Upper lobe of left lung (tissue), 6 donors: ENCODE results near the gene PTPRG. TPM values are rescaled to one million over a fixed set of nuclear protein-coding genes. Genes with fewer than 3 reads are reported as not detected.

ENCODE experiments used
- ATAC-seq, 2 donors: fragments of 200-7000 bp; cut with Tn5 transposase; one replicate each; pipeline ENCODE4 v1.9.1; 2022; ENCODE audit warnings: mild to moderate bottlenecking in 2 of 2, moderate library complexity in 2 of 2; ENCODE audit not compliant: low FRiP score in 2 of 2
- DNase-seq, 2 donors: peaks; one replicate each; pipeline ENCODE4 v3.0.0-alpha.2; 2019 to 2020
- H3K27ac ChIP-seq, 4 donors: fragments of 200-600 bp; sonication (generic); one replicate each; pipeline ENCODE4 v1.5.1; 2016 to 2019
- H3K27me3 ChIP-seq, 4 donors: fragments of 200-600 bp; sonication (generic); one replicate each; pipeline ENCODE4 v1.5.1; 2017 to 2019
- H3K36me3 ChIP-seq, 4 donors: fragments of 200-600 bp; sonication (generic); one replicate each; pipeline ENCODE4 v1.5.1; 2016 to 2019
- H3K4me1 ChIP-seq, 4 donors: fragments of 200-600 bp; sonication (generic); one replicate each; pipeline ENCODE4 v1.5.1; 2018 to 2019
- H3K4me3 ChIP-seq, 4 donors: fragments of 200-600 bp; sonication (generic); one replicate each; pipeline ENCODE4 v1.5.1; 2017 to 2019; ENCODE audit warnings: mild to moderate bottlenecking in 2 of 4, moderate library complexity in 1 of 4
- H3K9me3 ChIP-seq, 4 donors: fragments of 200-600 bp; sonication (generic); one replicate each; pipeline ENCODE4 v1.5.1; 2018 to 2019
- EP300 ChIP-seq, 4 donors: sonication (generic); formaldehyde crosslinking; IDR thresholded peaks; one replicate each; pipeline ENCODE4 v1.5.1; 2017; ENCODE audit warnings: antibody characterized with exemption in 4 of 4, control low read depth in 2 of 4
- POLR2A ChIP-seq, 4 donors: fragments of 450-650 bp; IDR thresholded peaks; one replicate each; pipeline ENCODE4 v1.5.1; 2016 to 2017; ENCODE audit warnings: antibody characterized with exemption in 4 of 4, mild to moderate bottlenecking in 2 of 4
- POLR2AphosphoS5 ChIP-seq, 2 donors: sonication (generic); formaldehyde crosslinking; IDR thresholded peaks; one replicate each; pipeline ENCODE4 v1.5.1; 2017; ENCODE audit warnings: antibody characterized with exemption in 2 of 2
- WGBS, 2 donors: methylation state at CpG; one replicate each; pipeline ENCODE4 v1.1.5; 2017 to 2018; 5-methylcytosine and 5-hydroxymethylcytosine counted together
- total RNA-seq, 6 donors: library from RNA; depleted of rRNA in 4 of 6; stranded (reverse); fragments of >200 nt in 4 of 6; gene quantifications; one replicate each; pipeline versions ENCODE4 v1.1.0 to v1.2.1, GENCODE V29; 2016 to 2021
- TF ChIP-seq, protein P1 (sequence below), 6 experiments: fragments of 450-650 bp in 4 of 6; fragments of 200-600 bp in 2 of 6; sonication (generic) in 2 of 6; IDR thresholded peaks; one replicate each; pipeline ENCODE4 v1.5.1; 2016 to 2019; ENCODE audit warnings: antibody characterized with exemption in 6 of 6
- donor health status: DM: no; HTN: no; CAD: no; lungs with moderate emphysema.
- donor health status: DM: no; HTN: yes; CAD: no; lungs with severe emphysema.

PTPRG gene
- total RNA-seq, 6 donors from 2014 or later = 58.7 to 101 (median 68.8) TPM

DNA sequence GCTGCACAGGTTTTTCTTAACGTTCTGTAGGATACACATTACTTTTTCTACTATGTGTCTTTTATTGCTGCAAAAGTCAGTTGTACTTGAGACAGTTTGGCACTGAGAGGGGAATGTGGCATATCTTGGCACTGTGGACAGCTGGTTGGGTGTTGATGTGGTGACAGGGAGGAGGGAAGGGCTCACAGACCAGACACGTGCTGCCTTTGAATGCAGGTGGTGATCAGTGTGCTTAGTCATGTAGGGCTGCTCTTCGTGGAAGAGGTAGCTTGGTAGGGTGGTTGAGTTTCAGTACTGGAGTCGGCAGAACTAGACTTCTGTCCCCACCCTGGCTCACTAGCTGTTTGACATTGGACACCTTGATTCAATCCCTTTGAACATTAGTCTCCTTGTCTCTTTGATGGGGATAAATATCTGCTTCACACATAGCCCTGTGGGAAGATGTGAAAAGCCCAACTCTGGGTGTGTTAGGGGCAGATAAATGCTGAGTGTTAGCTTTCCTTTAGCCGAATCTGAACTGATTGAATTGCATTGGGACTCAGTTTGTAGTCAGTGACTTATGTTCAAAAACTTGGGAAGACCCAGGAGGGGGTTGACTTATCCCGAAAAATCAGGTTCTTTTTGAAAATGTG lies 108.4 kb downstream of the PTPRG start:
- Histone ChIP-seq H3K27me3 (no peaks in the 10 kb centered on the region), H3K4me3 (no peak overlapping the region), H3K36me3 (no peaks in the 10 kb centered on the region), H3K27ac (no peak overlapping the region), H3K9me3 (no peaks in the 10 kb centered on the region), H3K4me1 (peaks cover 0 to 15% (median 8%) of the 10 kb centered on the region in 4 donors)
- 65 to 75% methylated on average over 6 of the region's 6 CpGs for WGBS, 2 donors
- DNase-seq = no peak
- peak in 1 of 2 donors; percentile 43 for ATAC-seq
- TF ChIP-seq POLR2AphosphoS5 (IDR thresholded peaks at IDR 0.05) (no peak), EP300 (IDR thresholded peaks at IDR 0.05) (no peak), POLR2A (IDR thresholded peaks at IDR 0.05) (no peak)
- TF ChIP-seq, protein P1, sequence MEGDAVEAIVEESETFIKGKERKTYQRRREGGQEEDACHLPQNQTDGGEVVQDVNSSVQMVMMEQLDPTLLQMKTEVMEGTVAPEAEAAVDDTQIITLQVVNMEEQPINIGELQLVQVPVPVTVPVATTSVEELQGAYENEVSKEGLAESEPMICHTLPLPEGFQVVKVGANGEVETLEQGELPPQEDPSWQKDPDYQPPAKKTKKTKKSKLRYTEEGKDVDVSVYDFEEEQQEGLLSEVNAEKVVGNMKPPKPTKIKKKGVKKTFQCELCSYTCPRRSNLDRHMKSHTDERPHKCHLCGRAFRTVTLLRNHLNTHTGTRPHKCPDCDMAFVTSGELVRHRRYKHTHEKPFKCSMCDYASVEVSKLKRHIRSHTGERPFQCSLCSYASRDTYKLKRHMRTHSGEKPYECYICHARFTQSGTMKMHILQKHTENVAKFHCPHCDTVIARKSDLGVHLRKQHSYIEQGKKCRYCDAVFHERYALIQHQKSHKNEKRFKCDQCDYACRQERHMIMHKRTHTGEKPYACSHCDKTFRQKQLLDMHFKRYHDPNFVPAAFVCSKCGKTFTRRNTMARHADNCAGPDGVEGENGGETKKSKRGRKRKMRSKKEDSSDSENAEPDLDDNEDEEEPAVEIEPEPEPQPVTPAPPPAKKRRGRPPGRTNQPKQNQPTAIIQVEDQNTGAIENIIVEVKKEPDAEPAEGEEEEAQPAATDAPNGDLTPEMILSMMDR (IDR thresholded peaks at IDR 0.05) = no peak

- TF ChIP-seq, protein P1 (IDR thresholded peaks at IDR 0.05) = no peak
- no peak for TF ChIP-seq EP300 (IDR thresholded peaks at IDR 0.05)
- DNase-seq = no peak
- no peak overlapping the region for H3K27ac ChIP-seq
- no peaks in the 10 kb centered on the region for H3K9me3 ChIP-seq
- no peak overlapping the region for H3K4me3 ChIP-seq
- peaks cover 0 to 8% (median 7%) of the 10 kb centered on the region in 4 donors for H3K4me1 ChIP-seq
- 44 to 63% methylated on average over 3 of the region's 3 CpGs for WGBS, 2 donors
- no peaks in the 10 kb centered on the region for H3K36me3 ChIP-seq
- ATAC-seq = no peak
- no peaks in the 10 kb centered on the region for H3K27me3 ChIP-seq
Measured at GRCh38 chr3:61673651-61674050, 112.3 kb downstream of the PTPRG start.

GRCh38 chr3:61674596-61674995 lies 113.2 kb downstream of the PTPRG start:
- no peaks in the 10 kb centered on the region for H3K9me3 ChIP-seq
- no peak for ATAC-seq
- TF ChIP-seq EP300 (IDR thresholded peaks at IDR 0.05) (no peak), POLR2AphosphoS5 (IDR thresholded peaks at IDR 0.05) (no peak)
- TF ChIP-seq, protein P1 (IDR thresholded peaks at IDR 0.05) = no peak
- no peak overlapping the region for H3K27ac ChIP-seq
- WGBS, 2 donors = 63 to 67% methylated on average over 1 of the region's 1 CpG
- no peak overlapping the region for H3K4me3 ChIP-seq
- peaks cover 0 to 3% (median 1%) of the 10 kb centered on the region in 4 donors for H3K4me1 ChIP-seq
- H3K36me3 ChIP-seq = no peaks in the 10 kb centered on the region
- no peak for DNase-seq
- H3K27me3 ChIP-seq = no peaks in the 10 kb centered on the region

DNA sequence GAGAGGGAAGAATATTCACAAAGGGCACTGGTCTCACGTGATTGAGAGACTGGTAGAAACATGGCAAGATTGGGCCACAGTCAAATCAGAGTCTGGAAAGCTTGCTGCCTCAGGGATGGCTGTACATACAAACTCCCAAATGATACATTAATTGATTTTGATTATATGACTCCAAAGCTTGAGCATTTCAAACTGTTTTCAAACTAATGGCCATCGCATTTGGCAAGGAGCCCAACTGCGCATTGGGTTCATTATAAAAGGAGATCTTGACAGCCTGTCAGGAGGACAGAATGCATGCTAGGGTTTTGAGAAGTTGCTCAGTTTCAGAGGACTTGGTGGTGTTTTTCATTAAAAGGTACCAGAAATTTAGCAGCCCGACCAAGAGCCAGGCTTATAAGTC lies 117.7 kb downstream of the PTPRG start:
- Histone ChIP-seq H3K27me3 (no peaks in the 10 kb centered on the region), H3K27ac (no peak overlapping the region), H3K9me3 (no peaks in the 10 kb centered on the region), H3K4me1 (peaks cover 0 to 12% (median 1%) of the 10 kb centered on the region in 4 donors), H3K36me3 (no peaks in the 10 kb centered on the region), H3K4me3 (no peak overlapping the region)
- DNase-seq (no peak), ATAC-seq (no peak)
- 76 to 81% methylated on average over 4 of the region's 4 CpGs for WGBS, 2 donors
- TF ChIP-seq EP300 (IDR thresholded peaks at IDR 0.05) (no peak), POLR2A (IDR thresholded peaks at IDR 0.05) (no peak)

DNA sequence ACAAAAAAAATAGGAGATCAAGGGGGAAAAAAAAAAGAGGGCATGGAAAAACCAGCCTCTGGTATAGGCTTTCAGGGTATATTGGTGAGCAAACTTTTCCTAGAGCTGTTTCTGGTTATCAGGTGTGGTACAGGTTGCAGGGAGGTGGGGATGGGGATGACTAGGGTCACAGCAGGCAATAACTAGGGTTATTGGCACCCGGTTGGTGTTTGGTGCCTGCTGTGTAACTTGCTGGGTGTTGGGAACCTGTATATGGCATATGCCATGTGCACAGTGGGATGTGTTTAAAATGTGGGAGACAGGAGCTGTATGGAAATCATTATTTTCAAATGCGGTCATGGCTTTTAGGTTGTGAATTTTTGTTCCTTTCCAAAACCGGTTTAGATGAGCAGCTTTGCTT lies 119.2 kb downstream of the PTPRG start:
- DNase-seq (no peak), ATAC-seq (no peak)
- Histone ChIP-seq H3K27ac (no peak overlapping the region), H3K9me3 (no peaks in the 10 kb centered on the region), H3K27me3 (no peaks in the 10 kb centered on the region), H3K4me1 (peaks cover 0 to 27% (median 5%) of the 10 kb centered on the region in 4 donors), H3K4me3 (no peak overlapping the region), H3K36me3 (no peaks in the 10 kb centered on the region)
- TF ChIP-seq POLR2AphosphoS5 (IDR thresholded peaks at IDR 0.05) = no peak
- TF ChIP-seq, protein P1 (IDR thresholded peaks at IDR 0.05) = no peak
- TF ChIP-seq EP300 (IDR thresholded peaks at IDR 0.05) = no peak
- TF ChIP-seq POLR2A (IDR thresholded peaks at IDR 0.05) = no peak
- whole genome bisulfite sequencing, 2 donors = 90 to 96% methylated on average over 3 of the region's 3 CpGs
